Right lobe of liver (tissue), 4 donors: ENCODE measurements around the gene CLEC18C.
"Not testable (repeated sequence)": the region's sequence is repeated elsewhere in the genome, so short reads cannot be mapped to it uniquely, and the experiment has no call there.

Source experiments
- POLR2A ChIP-seq: fragments of 450-650 bp; IDR thresholded peaks from one replicate; pipeline ENCODE4 v1.6.1; 2017; ENCODE audit warnings: antibody characterized with exemption, mild to moderate bottlenecking
- TF ChIP-seq, protein P1 (sequence below), 4 donors: fragments of 200-600 bp in 3 of 4; fragments of 450-650 bp in 1 of 4; IDR thresholded peaks; one replicate each; pipeline versions ENCODE4 v1.5.1 to v1.8.0; 2016 to 2022; ENCODE audit warnings: antibody characterized with exemption in 4 of 4, mild to moderate bottlenecking in 2 of 4
- donor health status: DM: no; HTN: no; CAD: no.
- donor health status: DM: no; HTN: no; CAD: no.
- donor health status: DM: no; HTN: yes; CAD: no.

DNA sequence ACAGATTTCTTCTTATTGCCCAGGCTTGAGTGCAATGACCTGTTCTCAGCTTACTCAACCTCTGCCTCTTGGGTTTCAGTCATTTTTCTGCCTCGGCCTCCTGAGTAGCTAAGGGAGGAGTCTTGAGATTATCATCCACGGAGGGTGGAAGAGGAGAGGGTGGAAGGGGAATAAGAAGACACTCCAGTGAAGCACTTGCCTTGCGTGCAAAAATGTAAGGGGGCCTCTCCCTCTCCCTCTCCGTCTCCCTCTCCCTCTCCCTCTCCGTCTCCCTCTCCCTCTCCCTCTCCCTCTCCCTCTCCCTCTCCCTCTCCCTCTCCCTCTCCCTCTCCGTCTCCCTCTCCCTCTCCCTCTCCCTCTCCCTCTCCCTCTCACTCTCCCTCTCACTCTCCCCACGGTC lies 29.9 kb downstream of the CLEC18C start:
- not testable (repeated sequence) for TF ChIP-seq POLR2A
- TF ChIP-seq, protein P1, sequence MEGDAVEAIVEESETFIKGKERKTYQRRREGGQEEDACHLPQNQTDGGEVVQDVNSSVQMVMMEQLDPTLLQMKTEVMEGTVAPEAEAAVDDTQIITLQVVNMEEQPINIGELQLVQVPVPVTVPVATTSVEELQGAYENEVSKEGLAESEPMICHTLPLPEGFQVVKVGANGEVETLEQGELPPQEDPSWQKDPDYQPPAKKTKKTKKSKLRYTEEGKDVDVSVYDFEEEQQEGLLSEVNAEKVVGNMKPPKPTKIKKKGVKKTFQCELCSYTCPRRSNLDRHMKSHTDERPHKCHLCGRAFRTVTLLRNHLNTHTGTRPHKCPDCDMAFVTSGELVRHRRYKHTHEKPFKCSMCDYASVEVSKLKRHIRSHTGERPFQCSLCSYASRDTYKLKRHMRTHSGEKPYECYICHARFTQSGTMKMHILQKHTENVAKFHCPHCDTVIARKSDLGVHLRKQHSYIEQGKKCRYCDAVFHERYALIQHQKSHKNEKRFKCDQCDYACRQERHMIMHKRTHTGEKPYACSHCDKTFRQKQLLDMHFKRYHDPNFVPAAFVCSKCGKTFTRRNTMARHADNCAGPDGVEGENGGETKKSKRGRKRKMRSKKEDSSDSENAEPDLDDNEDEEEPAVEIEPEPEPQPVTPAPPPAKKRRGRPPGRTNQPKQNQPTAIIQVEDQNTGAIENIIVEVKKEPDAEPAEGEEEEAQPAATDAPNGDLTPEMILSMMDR (IDR thresholded peaks at IDR 0.05), result not testable (repeated sequence)
